Neural cell (in vitro differentiated cells): ENCODE data around the gene RGS3. TPM values are rescaled to one million over a fixed set of nuclear protein-coding genes. Genes with fewer than 3 reads are reported as not detected.

ENCODE experiments used
- H2AFZ ChIP-seq: fragments of 200-600, 300-800 bp; sonication (generic), shearing (Covaris generic); 2 replicates; pipeline ENCODE4 v1.6.0; 2014; ENCODE audit warnings: low read depth, mild to moderate bottlenecking, antibody characterized with exemption, low read length, moderate library complexity
- H3F3A ChIP-seq: fragments of 200-600 bp; shearing (Covaris generic); 2 replicates; pipeline ENCODE4 v1.6.1; 2016; ENCODE audit warnings: mild to moderate bottlenecking, moderate library complexity, mixed read lengths, antibody characterized with exemption, low read length; ENCODE audit not compliant: insufficient read depth, poor library complexity, severe bottlenecking
- H3K27ac ChIP-seq: fragments of 200-600, 300-800 bp; sonication (generic), shearing (Covaris generic); 2 replicates; pipeline ENCODE4 v1.5.1; 2014; ENCODE audit warnings: mild to moderate bottlenecking, low read length, moderate library complexity
- H3K27me3 ChIP-seq: fragments of 300-800, 200-600 bp; sonication (generic), shearing (Covaris generic); 2 replicates; pipeline ENCODE4 v1.6.0; 2014; ENCODE audit warnings: mild to moderate bottlenecking, low read depth, low read length, moderate library complexity; ENCODE audit not compliant: insufficient read depth
- H3K36me3 ChIP-seq: fragments of 300-800, 200-600 bp; sonication (generic), shearing (Covaris generic); 2 replicates; pipeline ENCODE4 v1.5.1; 2014; ENCODE audit warnings: mild to moderate bottlenecking, antibody characterized with exemption, low read length, moderate library complexity; ENCODE audit not compliant: insufficient read depth
- H3K4me2 ChIP-seq: fragments of 300-800, 200-600 bp; sonication (generic), shearing (Covaris generic); 2 replicates; pipeline ENCODE4 v1.6.0; 2014; ENCODE audit warnings: mild to moderate bottlenecking, low read length
- H3K4me3 ChIP-seq: fragments of 300-800, 200-600 bp; sonication (generic), shearing (Covaris generic); 2 replicates; pipeline ENCODE4 v1.5.1; 2014; ENCODE audit warnings: mild to moderate bottlenecking, low read length, moderate library complexity
- H3K79me2 ChIP-seq: fragments of 200-600 bp; shearing (Covaris generic); replicated peaks from 2 replicates; pipeline ENCODE4 v1.6.0; 2014; ENCODE audit warnings: mild to moderate bottlenecking, low read length, moderate library complexity; ENCODE audit not compliant: insufficient read depth
- H3K9ac ChIP-seq: fragments of 300-800, 200-600 bp; sonication (generic), shearing (Covaris generic); 2 replicates; pipeline ENCODE4 v1.6.1; 2016; ENCODE audit warnings: mild to moderate bottlenecking, low read length, mixed read lengths
- H3K9me2 ChIP-seq: fragments of 200-600 bp; shearing (Covaris generic); 2 replicates; pipeline ENCODE4 v1.6.1; 2016; ENCODE audit warnings: mild to moderate bottlenecking, low read length, mixed read lengths; ENCODE audit not compliant: insufficient read depth
- H3K9me3 ChIP-seq: fragments of 200-600, 300-800 bp; sonication (generic), shearing (Covaris generic); 2 replicates; pipeline ENCODE4 v1.6.1; 2016; ENCODE audit warnings: mild to moderate bottlenecking, mixed run types, low read length, moderate library complexity, mixed read lengths
- H4K20me1 ChIP-seq: fragments of 200-600 bp; shearing (Covaris generic); 2 replicates; pipeline ENCODE4 v1.6.1; 2016; ENCODE audit warnings: mild to moderate bottlenecking, mixed run types; ENCODE audit not compliant: insufficient read depth
- CTCF ChIP-seq: fragments of 450-650 bp; IDR thresholded peaks from 2 replicates; pipeline ENCODE4 v1.5.1; 2014; ENCODE audit warnings: antibody characterized with exemption, mild to moderate bottlenecking, moderate library complexity; ENCODE audit not compliant: poor library complexity, severe bottlenecking
- EP300 ChIP-seq: fragments of 450-650 bp; conservative IDR thresholded peaks from 2 replicates; pipeline ENCODE4 v1.6.1; 2014; ENCODE audit warnings: antibody characterized with exemption, mild to moderate bottlenecking, moderate library complexity; ENCODE audit not compliant: poor library complexity, severe bottlenecking
- EZH2 ChIP-seq: fragments of 200-600, 300-800 bp; shearing (Covaris generic), sonication (generic); IDR thresholded peaks from 2 replicates; pipeline ENCODE4 v1.6.1; 2014; ENCODE audit warnings: antibody characterized with exemption, low read length, borderline replicate concordance, mild to moderate bottlenecking; ENCODE audit not compliant: insufficient read depth, poor library complexity, severe bottlenecking
- MXI1 ChIP-seq: fragments of 450-650 bp; conservative IDR thresholded peaks from 2 replicates; pipeline ENCODE4 v1.6.1; 2014; ENCODE audit warnings: antibody characterized with exemption, mild to moderate bottlenecking; ENCODE audit not compliant: poor library complexity, severe bottlenecking
- POLR2AphosphoS5 ChIP-seq: IDR thresholded peaks from 2 replicates; pipeline ENCODE4 v1.6.1; 2012
- RAD21 ChIP-seq: fragments of 450-650 bp; conservative IDR thresholded peaks from 2 replicates; pipeline ENCODE4 v1.6.1; 2014; ENCODE audit warnings: antibody characterized with exemption, mild to moderate bottlenecking, moderate library complexity
- REST ChIP-seq: IDR thresholded peaks from 2 replicates; pipeline ENCODE4 v1.6.1; 2012; ENCODE audit warnings: borderline replicate concordance
- SMC3 ChIP-seq: fragments of 450-650 bp; conservative IDR thresholded peaks from 2 replicates; pipeline ENCODE4 v1.6.1; 2014; ENCODE audit warnings: antibody characterized with exemption, mild to moderate bottlenecking, moderate library complexity; ENCODE audit not compliant: poor library complexity
- TAF1 ChIP-seq: IDR thresholded peaks from 2 replicates; pipeline ENCODE4 v1.6.1; 2012; ENCODE audit warnings: low read depth
- polyA plus RNA-seq: library from polyadenylated mRNA; depleted of rRNA; stranded (reverse); fragments of >200 nt; gene quantifications from 2 replicates; pipeline ENCODE4 v1.2.3, GENCODE V29; 2014

RGS3 gene
- polyA plus RNA-seq, 1 donor from 2014 or later = 25.3 TPM

GRCh38 chr9:113599646-113600022 lies 136.1 kb downstream of the RGS3 start:
- Histone ChIP-seq H3F3A (no peaks in the 10 kb centered on the region), H3K79me2 (peaks cover 2% of the 10 kb centered on the region), H3K27ac (no peak overlapping the region), H2AFZ (no peak overlapping the region), H3K36me3 (no peaks in the 10 kb centered on the region), H3K9me3 (no peaks in the 10 kb centered on the region), H3K4me2 (no peak overlapping the region), H3K9ac (no peak overlapping the region), H3K9me2 (no peaks in the 10 kb centered on the region), H4K20me1 (no peaks in the 10 kb centered on the region), H3K27me3 (no peaks in the 10 kb centered on the region), H3K4me3 (no peak overlapping the region)
- TF ChIP-seq EZH2 (no peak), SMC3 (no peak), TAF1 (no peak), RAD21 (no peak), REST (no peak), MXI1 (no peak), POLR2AphosphoS5 (no peak), EP300 (no peak), CTCF (no peak)

GRCh38 chr9:113600023-113600823 lies 136.7 kb downstream of the RGS3 start:
- Histone ChIP-seq H3K9me3 (no peaks in the 10 kb centered on the region), H3K27me3 (no peaks in the 10 kb centered on the region), H3K9ac (no peak overlapping the region), H3K4me3 (no peak overlapping the region), H3K36me3 (no peaks in the 10 kb centered on the region), H3K79me2 (no peaks in the 10 kb centered on the region), H2AFZ (no peak overlapping the region), H3F3A (no peaks in the 10 kb centered on the region), H3K4me2 (no peak overlapping the region), H3K9me2 (no peaks in the 10 kb centered on the region), H4K20me1 (no peaks in the 10 kb centered on the region), H3K27ac (no peak overlapping the region)
- TF ChIP-seq POLR2AphosphoS5 (no peak), TAF1 (no peak), REST (no peak), SMC3 (no peak), EP300 (no peak), MXI1 (no peak), EZH2 (no peak), RAD21 (no peak), CTCF (no peak)
